IMR-90 (cell line): Measurements from ENCODE around the gene COQ2. TPM values are rescaled to one million over a fixed set of nuclear protein-coding genes. Genes with fewer than 3 reads are reported as not detected.

ENCODE experiments used
- ATAC-seq: fragments of 200-7000 bp; cut with Tn5 transposase; 2 replicates; pipeline ENCODE4 v1.9.1; 2020; ENCODE audit warnings: low read depth, mild to moderate bottlenecking, moderate library complexity
- BruUV-seq: library from RNA; stranded (reverse); fragments of 400-500 nt; replicated peaks from 2 replicates; lab custom pipeline; 2021; lab: Mats Ljungman, UMichigan
- CTCF ChIA-PET: fragments of 300-600 bp; formaldehyde crosslinking; extraction: SDS; loops from one replicate; lab custom pipeline; 2021; ENCODE audit warnings: antibody characterized with exemption; lab: Yijun Ruan, JAX
- POLR2A ChIA-PET: fragments of 300-600 bp; sonication (Branson Sonifier 250); formaldehyde crosslinking; loops from one replicate; lab custom pipeline; 2022; ENCODE audit warnings: antibody characterized with exemption; ENCODE audit not compliant: unreplicated experiment; lab: Charles Lee
- DNase-seq: peaks from one replicate; pipeline ENCODE4 v3.0.0; 2013
- H2AFZ ChIP-seq: replicated peaks from 2 replicates; pipeline ENCODE3; 2013; ENCODE audit warnings: low read length, mild to moderate bottlenecking; ENCODE audit not compliant: poor library complexity
- H2AK5ac ChIP-seq: 2 replicates; pipeline ENCODE4 v1.6.1; 2013; ENCODE audit warnings: low read depth, low read length, inconsistent platforms
- H2AK9ac ChIP-seq: replicated peaks from 2 replicates; pipeline ENCODE3; 2013; ENCODE audit warnings: mild to moderate bottlenecking, low read depth, low read length, moderate library complexity; ENCODE audit not compliant: poor library complexity
- H2BK120ac ChIP-seq: 2 replicates; pipeline ENCODE4 v1.6.1; 2013; ENCODE audit warnings: low read depth, low read length, inconsistent platforms
- H2BK15ac ChIP-seq: 3 replicates; pipeline ENCODE4 v1.6.1; 2013; ENCODE audit warnings: low read depth, low read length, inconsistent platforms
- H2BK20ac ChIP-seq: 2 replicates; pipeline ENCODE4 v1.6.1; 2013; ENCODE audit warnings: low read depth, mild to moderate bottlenecking, inconsistent platforms, low read length, moderate library complexity
- H2BK5ac ChIP-seq: 2 replicates; pipeline ENCODE4 v1.6.1; 2013; ENCODE audit warnings: mild to moderate bottlenecking, low read depth, low read length, inconsistent platforms; ENCODE audit not compliant: poor library complexity, severe bottlenecking
- H3K14ac ChIP-seq: replicated peaks from 2 replicates; pipeline ENCODE4 v1.6.1; 2013; ENCODE audit warnings: low read depth, low read length, inconsistent platforms
- H3K18ac ChIP-seq: 2 replicates; pipeline ENCODE4 v1.6.1; 2013; ENCODE audit warnings: low read depth, low read length, control low read depth
- H3K23ac ChIP-seq: 2 replicates; pipeline ENCODE4 v1.6.1; 2013; ENCODE audit warnings: low read depth, low read length, inconsistent platforms
- H3K27ac ChIP-seq: 2 replicates; pipeline ENCODE4 v1.5.1; 2013; ENCODE audit warnings: mild to moderate bottlenecking, control low read depth, low read length; ENCODE audit not compliant: insufficient read depth
- H3K27me3 ChIP-seq: 2 replicates; pipeline ENCODE4 v1.6.1; 2013; ENCODE audit warnings: low read length; ENCODE audit not compliant: control insufficient read depth, insufficient read depth
- H3K36me3 ChIP-seq: 2 replicates; pipeline ENCODE4 v1.6.1; 2013; ENCODE audit warnings: low read length, mixed read lengths; ENCODE audit not compliant: control insufficient read depth, insufficient read depth
- H3K4ac ChIP-seq: 2 replicates; pipeline ENCODE4 v1.6.1; 2013; ENCODE audit warnings: low read depth, low read length, inconsistent platforms
- H3K4me1 ChIP-seq: 2 replicates; pipeline ENCODE4 v1.6.1; 2013; ENCODE audit warnings: low read length, mixed read lengths; ENCODE audit not compliant: control insufficient read depth, insufficient read depth
- H3K4me2 ChIP-seq: 2 replicates; pipeline ENCODE4 v1.6.1; 2013; ENCODE audit warnings: low read depth, mild to moderate bottlenecking, control low read depth, low read length, moderate library complexity
- H3K4me3 ChIP-seq: 2 replicates; pipeline ENCODE4 v1.5.1; 2013; ENCODE audit warnings: low read depth, mild to moderate bottlenecking, control low read depth, low read length, moderate library complexity; ENCODE audit not compliant: insufficient read depth
- H3K56ac ChIP-seq: 2 replicates; pipeline ENCODE4 v1.6.1; 2013; ENCODE audit warnings: low read length, inconsistent platforms; ENCODE audit not compliant: insufficient read depth; ENCODE audit errors: extremely low read depth
- H3K79me1 ChIP-seq, 2 experiments: 2 replicates each; pipeline ENCODE4 v1.6.1; 2013; ENCODE audit warnings: low read length in 2 of 2, inconsistent platforms in 1 of 2, low read depth in 1 of 2
- H3K9ac ChIP-seq: 2 replicates; pipeline ENCODE4 v1.6.1; 2013; ENCODE audit warnings: low read depth, low read length, control low read depth
- H3K9me1 ChIP-seq: 2 replicates; pipeline ENCODE4 v1.6.1; 2013; ENCODE audit warnings: low read length, inconsistent platforms; ENCODE audit not compliant: insufficient read depth
- H3K9me3 ChIP-seq: 2 replicates; pipeline ENCODE4 v1.6.1; 2013; ENCODE audit warnings: low read length; ENCODE audit not compliant: control insufficient read depth, insufficient read depth
- H4K20me1 ChIP-seq: 2 replicates; pipeline ENCODE4 v1.6.1; 2013; ENCODE audit warnings: low read length, inconsistent platforms; ENCODE audit not compliant: insufficient read depth
- H4K5ac ChIP-seq: 2 replicates; pipeline ENCODE4 v1.6.1; 2013; ENCODE audit warnings: mild to moderate bottlenecking, low read depth, low read length, control low read depth
- H4K8ac ChIP-seq, 2 experiments: 2 replicates each; pipeline ENCODE4 v1.6.1; 2013; ENCODE audit warnings: low read depth in 2 of 2, low read length in 2 of 2, control low read depth in 1 of 2, inconsistent platforms in 1 of 2
- H4K91ac ChIP-seq: 2 replicates; pipeline ENCODE4 v1.6.1; 2013; ENCODE audit warnings: low read depth, low read length, inconsistent platforms; ENCODE audit not compliant: insufficient read depth
- CEBPB ChIP-seq: IDR thresholded peaks from 2 replicates; pipeline ENCODE4 v1.6.1; 2012; ENCODE audit warnings: low read depth, low read length, improper control_type of control experiment
- CHD1 ChIP-seq: IDR thresholded peaks from 2 replicates; pipeline ENCODE4 v1.6.1; 2012; ENCODE audit warnings: low read depth, low read length, improper control_type of control experiment
- CTCF ChIP-seq: conservative IDR thresholded peaks from 2 replicates; pipeline ENCODE4 v1.5.1; 2012; ENCODE audit warnings: mild to moderate bottlenecking, low read depth, low read length, improper control_type of control experiment
- ELK1 ChIP-seq: fragments of 150-350 bp; IDR thresholded peaks from 2 replicates; pipeline ENCODE4 v1.6.1; 2016; ENCODE audit warnings: low read depth, mild to moderate bottlenecking, low read length, moderate library complexity, borderline replicate concordance
- MAFK ChIP-seq: IDR thresholded peaks from 2 replicates; pipeline ENCODE4 v1.6.1; 2012; ENCODE audit warnings: low read depth, low read length, improper control_type of control experiment
- MAZ ChIP-seq: IDR thresholded peaks from 2 replicates; pipeline ENCODE4 v1.6.1; 2012; ENCODE audit warnings: low read depth, mild to moderate bottlenecking, low read length, improper control_type of control experiment, moderate library complexity, borderline replicate concordance
- MXI1 ChIP-seq: IDR thresholded peaks from 2 replicates; pipeline ENCODE4 v1.6.1; 2012; ENCODE audit warnings: low read depth, mild to moderate bottlenecking, low read length, moderate library complexity, borderline replicate concordance
- POLR2A ChIP-seq: IDR thresholded peaks from 2 replicates; pipeline ENCODE4 v1.6.1; 2012; ENCODE audit warnings: mild to moderate bottlenecking, low read depth, low read length
- RAD21 ChIP-seq: IDR thresholded peaks from 2 replicates; pipeline ENCODE4 v1.6.1; 2012; ENCODE audit warnings: low read length, improper control_type of control experiment
- RCOR1 ChIP-seq: IDR thresholded peaks from 2 replicates; pipeline ENCODE4 v1.6.1; 2012; ENCODE audit warnings: mild to moderate bottlenecking, low read length, improper control_type of control experiment; ENCODE audit not compliant: insufficient replicate concordance
- SMC3 ChIP-seq: fragments of 150-350 bp; IDR thresholded peaks from 2 replicates; pipeline ENCODE4 v1.6.1; 2016; ENCODE audit warnings: low read depth, mild to moderate bottlenecking, antibody characterized with exemption, low read length, moderate library complexity
- USF2 ChIP-seq: fragments of 150-350 bp; IDR thresholded peaks from 2 replicates; pipeline ENCODE4 v1.6.1; 2017; ENCODE audit warnings: mild to moderate bottlenecking, antibody characterized with exemption, low read length, low read depth
- WGBS, 2 experiments: methylation state at CpG; one replicate each; pipeline versions ENCODE4 v1.1.5 to v1.1.7; 2013; ENCODE audit warnings: missing lambda C conversion rate in 2 of 2; ENCODE audit not compliant: insufficient read length in 1 of 2; ENCODE audit errors: extremely low coverage in 2 of 2; 5-methylcytosine and 5-hydroxymethylcytosine counted together
- dilution Hi-C: fragments of 300-500 bp; cut with HindIII; formaldehyde crosslinking; loops from one replicate; pipeline ENCODE4 v1.14.3; 2018; ENCODE audit warnings: low sequenced_read_pairs; ENCODE audit not compliant: unreplicated experiment
- in situ Hi-C: fragments of 300-500 bp; cut with MboI; formaldehyde crosslinking; loops from 3 replicates; pipeline ENCODE4 v1.14.3; 2019; ENCODE audit warnings: low sequenced_read_pairs, inconsistent platforms, mixed read lengths
- intact Hi-C: fragments of 100-400 bp; cut with micrococcal nuclease; formaldehyde crosslinking; loops from 2 replicates; pipeline ENCODE4 v1.10.0; 2022
- polyA plus RNA-seq, 3 experiments: library from polyadenylated mRNA; depleted of rRNA; stranded (reverse); fragments of >200 nt; gene quantifications; 2 replicates each; pipeline ENCODE4 v1.2.3, GENCODE V29; 2012; ENCODE audit warnings: low replicate concordance in 1 of 3
- total RNA-seq: library from RNA; depleted of rRNA; stranded (reverse); fragments of >200 nt; gene quantifications from 2 replicates; pipeline ENCODE4 v1.2.3, GENCODE V29; 2012

Gene COQ2
- total and polyA plus RNA-seq, 2 of the 4 experiments (the other 2 are of a cell fraction), result 7.3 to 7.4 TPM

- TF ChIP-seq MAZ (no peak), RAD21 (no peak), SMC3 (no peak), CEBPB (no peak), MXI1 (no peak), MAFK (no peak)
Observed at GRCh38 chr4:83251447-83251830, 33.2 kb downstream of the COQ2 start (continued).

GRCh38 chr4:83250687-83251446 is 33.7 kb downstream of the COQ2 start:
- no peaks in the 10 kb centered on the region for H3K36me3 ChIP-seq
- 0 out of 2 replicates have a peak overlapping the region, but pooled peaks have one; percentile 8 for H2BK120ac ChIP-seq
- 0 out of 2 replicates have a peak overlapping the region, but pooled peaks have one; percentile 10 for H3K4ac ChIP-seq
- H3K4me1 ChIP-seq, result no peaks in the 10 kb centered on the region; the same call in 1 of the 2 replicates
- H3K14ac ChIP-seq, result peak overlapping the region; percentile 25; the same call in 1 of the 2 replicates
- no peak overlapping the region for H4K8ac ChIP-seq
- H3K4me2 ChIP-seq, result no peak overlapping the region
- H2AK9ac ChIP-seq, result no peak overlapping the region
- no peak overlapping the region for H2AK5ac ChIP-seq
- no peak overlapping the region for H2BK15ac ChIP-seq
- ATAC-seq, result no peak
- intact Hi-C loops (no loop called here), dilution Hi-C loops (no loop called here), in situ Hi-C loops (no loop called here)
- WGBS, 2 experiments, result no CpG with 5 or more reads among the region's 7 CpGs
- DNase-seq, result no peak
- CTCF ChIA-PET, result interaction anchor here (0.5 to 1.1 kb wide), 2 partner anchors 9 to 16 kb away, joined by 3 read pairs; no protein-coding TSS in a partner anchor
- H3K9me3 ChIP-seq, result no peaks in the 10 kb centered on the region
- H4K20me1 ChIP-seq, result no peaks in the 10 kb centered on the region
- H4K91ac ChIP-seq, result peak overlapping the region; percentile 38; the same call in 1 of the 2 replicates
- H3K9me1 ChIP-seq, result peaks cover 9% of the 10 kb centered on the region; the same call in 1 of the 2 replicates
- no peak overlapping the region for H3K27ac ChIP-seq
- no peaks in the 10 kb centered on the region for H3K27me3 ChIP-seq
- no peak overlapping the region for H4K5ac ChIP-seq
- no peak overlapping the region for H2BK20ac ChIP-seq
- H3K56ac ChIP-seq, result no peak overlapping the region
- H3K79me1 ChIP-seq, result no peaks in the 10 kb centered on the region
- no peak overlapping the region for H3K9ac ChIP-seq
- no peak overlapping the region for H2BK5ac ChIP-seq
- POLR2A ChIA-PET, result interaction anchor here (1.2 kb wide), 1 partner anchor 140 kb away, joined by 3 read pairs; no protein-coding TSS in a partner anchor
- BruUV-seq, result no TSS peak
- no peak overlapping the region for H3K18ac ChIP-seq
- no peak overlapping the region for H3K23ac ChIP-seq
- H3K4me3 ChIP-seq, result no peak overlapping the region
- no peak overlapping the region for H2AFZ ChIP-seq
- TF ChIP-seq POLR2A, result no peak
- TF ChIP-seq RCOR1, result no peak
- no peak for TF ChIP-seq CTCF
- no peak for TF ChIP-seq CHD1
- no peak for TF ChIP-seq RAD21
- no peak for TF ChIP-seq USF2
- TF ChIP-seq ELK1, result no peak
